Measurements from ENCODE around the gene LRRC53. TPM values are rescaled to one million over a fixed set of nuclear protein-coding genes. Genes with fewer than 3 reads are reported as not detected.
A peak's percentile ranks its signal among the peaks of the same experiment; 100 is the strongest.

Gene LRRC53
- total RNA-seq, 1 experiment from 2014 or later, result not detected

GRCh38 chr1:74471470-74471869, 40.9 kb downstream of the LRRC53 start (continued):
- no peak for TF ChIP-seq ZNF219 (CRISPR knock-in tag; IDR thresholded peaks at IDR 0.05; ENCODE audit: borderline replicate concordance)
- TF ChIP-seq, protein P1, sequence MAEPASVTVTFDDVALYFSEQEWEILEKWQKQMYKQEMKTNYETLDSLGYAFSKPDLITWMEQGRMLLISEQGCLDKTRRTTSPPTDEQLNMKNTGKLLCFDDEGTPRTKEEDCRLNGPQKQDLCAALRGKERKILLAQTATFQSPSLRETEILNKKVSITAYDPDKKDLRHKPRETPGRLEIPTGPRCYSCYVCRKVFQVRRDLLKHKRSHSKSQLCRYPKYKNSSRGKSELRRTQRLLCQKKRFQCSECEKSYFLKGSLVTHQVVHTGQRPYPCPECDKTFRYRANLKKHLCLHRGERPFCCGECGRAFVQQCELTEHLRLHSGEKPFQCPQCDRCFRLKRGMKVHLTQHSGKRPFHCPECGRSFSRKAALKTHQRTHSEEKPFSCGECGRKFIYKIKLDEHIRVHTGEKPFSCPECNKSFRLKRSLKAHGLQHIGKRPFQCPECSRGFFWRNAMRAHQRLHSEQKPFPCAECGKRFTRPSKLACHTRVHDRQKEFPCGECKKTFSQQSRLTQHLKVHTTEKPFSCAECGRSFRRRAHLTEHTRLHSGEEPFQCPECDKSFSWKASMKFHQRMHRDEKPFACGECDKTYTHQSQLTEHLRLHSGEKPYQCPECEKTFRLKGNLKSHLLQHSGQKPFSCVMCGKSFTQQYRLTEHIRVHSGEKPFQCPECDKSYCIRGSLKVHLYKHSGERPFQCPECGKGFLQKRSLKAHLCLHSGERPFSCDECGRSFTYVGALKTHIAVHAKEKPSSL (CRISPR knock-in tag; conservative IDR thresholded peaks at IDR 0.05), result no peak

DNA sequence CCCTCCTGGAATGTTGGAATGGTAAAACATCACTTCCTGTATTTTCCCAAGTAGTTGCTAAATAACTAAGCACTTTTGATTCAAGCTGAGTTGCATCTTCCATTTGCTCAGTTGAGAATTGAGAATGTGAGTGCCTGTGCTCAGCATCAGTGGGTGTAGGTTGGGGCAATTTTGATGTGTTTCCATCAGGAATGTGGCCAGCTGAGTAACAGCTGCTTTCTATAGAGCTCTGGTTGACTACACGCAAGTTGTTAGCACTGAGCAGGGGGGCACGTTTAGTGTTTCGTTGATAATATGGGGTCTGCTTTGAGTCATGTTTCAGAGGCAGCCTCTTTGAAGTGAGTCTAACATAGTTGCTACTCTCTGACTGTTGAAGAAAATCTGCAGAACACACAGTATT, 41.5 kb downstream of the LRRC53 start:
- TF ChIP-seq ZNF317 (CRISPR knock-in tag; IDR thresholded peaks at IDR 0.05; ENCODE audit: borderline replicate concordance, low read depth), result no peak
- no peak for TF ChIP-seq ZNF396 (CRISPR knock-in tag; IDR thresholded peaks at IDR 0.05; ENCODE audit: borderline replicate concordance)
- TF ChIP-seq ZNF232 (CRISPR knock-in tag; IDR thresholded peaks at IDR 0.05), result no peak
- ChIA-PET CTCF (interaction anchor here (1.0 to 1.8 kb wide), 3 partner anchors 17 to 219 kb away, joined by 3 to 5 read pairs (median 3); no protein-coding TSS in a partner anchor), POLR2A (no interaction called here)
- Mint-ChIP-seq H3K9me3 (peaks cover 4% of the 10 kb centered on the region), H3K36me3 (peaks cover 1% of the 10 kb centered on the region; the same call in 1 of the 2 replicates), H3K27me3 (ENCODE audit: low read depth) (no peaks in the 10 kb centered on the region), H3K4me1 (peaks cover 34% of the 10 kb centered on the region), H3K27ac (no peak overlapping the region), H3K4me3 (no peak overlapping the region)
- DNase-seq (ENCODE audit: low spot score) (no peak), ATAC-seq (peak; percentile 49)

DNA sequence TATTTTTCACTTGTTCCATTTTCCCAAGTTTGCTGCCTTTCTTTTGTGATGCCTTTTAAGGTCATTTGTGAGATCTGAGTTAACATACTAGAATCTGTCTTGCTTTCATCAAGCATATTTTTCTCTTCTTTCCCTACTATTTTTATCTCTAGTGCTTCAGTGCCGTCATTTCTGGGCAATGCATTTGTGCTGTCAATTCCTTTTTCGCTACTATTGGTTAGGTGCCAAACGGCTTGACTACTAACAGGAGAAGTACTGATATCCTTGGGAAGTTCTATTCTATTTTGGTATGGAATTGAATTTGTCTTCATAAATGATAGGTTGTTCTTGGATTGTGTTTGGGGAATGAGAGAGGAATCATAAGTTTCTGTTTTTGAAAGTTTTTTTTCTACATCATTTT, 42.2 kb downstream of the LRRC53 start:
- ChIA-PET CTCF (interaction anchor here (1.5 to 1.8 kb wide), 2 partner anchors 18 to 34 kb away, joined by 3 to 5 read pairs; no protein-coding TSS in a partner anchor), POLR2A (no interaction called here)
- Mint-ChIP-seq H3K9me3 (peaks cover 9% of the 10 kb centered on the region), H3K4me1 (peaks cover 34% of the 10 kb centered on the region), H3K27ac (no peak overlapping the region), H3K4me3 (no peak overlapping the region), H3K36me3 (peaks cover 7% of the 10 kb centered on the region; the same call in 1 of the 2 replicates), H3K27me3 (ENCODE audit: low read depth) (no peaks in the 10 kb centered on the region)
- no peak for DNase-seq (ENCODE audit: low spot score)
- no peak for ATAC-seq
- TF ChIP-seq MLX (CRISPR knock-in tag; IDR thresholded peaks at IDR 0.05), result no peak
- TF ChIP-seq, protein P2, sequence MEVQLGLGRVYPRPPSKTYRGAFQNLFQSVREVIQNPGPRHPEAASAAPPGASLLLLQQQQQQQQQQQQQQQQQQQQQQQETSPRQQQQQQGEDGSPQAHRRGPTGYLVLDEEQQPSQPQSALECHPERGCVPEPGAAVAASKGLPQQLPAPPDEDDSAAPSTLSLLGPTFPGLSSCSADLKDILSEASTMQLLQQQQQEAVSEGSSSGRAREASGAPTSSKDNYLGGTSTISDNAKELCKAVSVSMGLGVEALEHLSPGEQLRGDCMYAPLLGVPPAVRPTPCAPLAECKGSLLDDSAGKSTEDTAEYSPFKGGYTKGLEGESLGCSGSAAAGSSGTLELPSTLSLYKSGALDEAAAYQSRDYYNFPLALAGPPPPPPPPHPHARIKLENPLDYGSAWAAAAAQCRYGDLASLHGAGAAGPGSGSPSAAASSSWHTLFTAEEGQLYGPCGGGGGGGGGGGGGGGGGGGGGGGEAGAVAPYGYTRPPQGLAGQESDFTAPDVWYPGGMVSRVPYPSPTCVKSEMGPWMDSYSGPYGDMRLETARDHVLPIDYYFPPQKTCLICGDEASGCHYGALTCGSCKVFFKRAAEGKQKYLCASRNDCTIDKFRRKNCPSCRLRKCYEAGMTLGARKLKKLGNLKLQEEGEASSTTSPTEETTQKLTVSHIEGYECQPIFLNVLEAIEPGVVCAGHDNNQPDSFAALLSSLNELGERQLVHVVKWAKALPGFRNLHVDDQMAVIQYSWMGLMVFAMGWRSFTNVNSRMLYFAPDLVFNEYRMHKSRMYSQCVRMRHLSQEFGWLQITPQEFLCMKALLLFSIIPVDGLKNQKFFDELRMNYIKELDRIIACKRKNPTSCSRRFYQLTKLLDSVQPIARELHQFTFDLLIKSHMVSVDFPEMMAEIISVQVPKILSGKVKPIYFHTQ (CRISPR knock-in tag; IDR thresholded peaks at IDR 0.05), result no peak
- TF ChIP-seq CREB1 (CRISPR knock-in tag; IDR thresholded peaks at IDR 0.05), result no peak
- TF ChIP-seq GABPB1 (CRISPR knock-in tag; IDR thresholded peaks at IDR 0.05), result no peak
- TF ChIP-seq, protein P3, sequence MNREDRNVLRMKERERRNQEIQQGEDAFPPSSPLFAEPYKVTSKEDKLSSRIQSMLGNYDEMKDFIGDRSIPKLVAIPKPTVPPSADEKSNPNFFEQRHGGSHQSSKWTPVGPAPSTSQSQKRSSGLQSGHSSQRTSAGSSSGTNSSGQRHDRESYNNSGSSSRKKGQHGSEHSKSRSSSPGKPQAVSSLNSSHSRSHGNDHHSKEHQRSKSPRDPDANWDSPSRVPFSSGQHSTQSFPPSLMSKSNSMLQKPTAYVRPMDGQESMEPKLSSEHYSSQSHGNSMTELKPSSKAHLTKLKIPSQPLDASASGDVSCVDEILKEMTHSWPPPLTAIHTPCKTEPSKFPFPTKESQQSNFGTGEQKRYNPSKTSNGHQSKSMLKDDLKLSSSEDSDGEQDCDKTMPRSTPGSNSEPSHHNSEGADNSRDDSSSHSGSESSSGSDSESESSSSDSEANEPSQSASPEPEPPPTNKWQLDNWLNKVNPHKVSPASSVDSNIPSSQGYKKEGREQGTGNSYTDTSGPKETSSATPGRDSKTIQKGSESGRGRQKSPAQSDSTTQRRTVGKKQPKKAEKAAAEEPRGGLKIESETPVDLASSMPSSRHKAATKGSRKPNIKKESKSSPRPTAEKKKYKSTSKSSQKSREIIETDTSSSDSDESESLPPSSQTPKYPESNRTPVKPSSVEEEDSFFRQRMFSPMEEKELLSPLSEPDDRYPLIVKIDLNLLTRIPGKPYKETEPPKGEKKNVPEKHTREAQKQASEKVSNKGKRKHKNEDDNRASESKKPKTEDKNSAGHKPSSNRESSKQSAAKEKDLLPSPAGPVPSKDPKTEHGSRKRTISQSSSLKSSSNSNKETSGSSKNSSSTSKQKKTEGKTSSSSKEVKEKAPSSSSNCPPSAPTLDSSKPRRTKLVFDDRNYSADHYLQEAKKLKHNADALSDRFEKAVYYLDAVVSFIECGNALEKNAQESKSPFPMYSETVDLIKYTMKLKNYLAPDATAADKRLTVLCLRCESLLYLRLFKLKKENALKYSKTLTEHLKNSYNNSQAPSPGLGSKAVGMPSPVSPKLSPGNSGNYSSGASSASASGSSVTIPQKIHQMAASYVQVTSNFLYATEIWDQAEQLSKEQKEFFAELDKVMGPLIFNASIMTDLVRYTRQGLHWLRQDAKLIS (CRISPR knock-in tag; IDR thresholded peaks at IDR 0.05; ENCODE audit: borderline replicate concordance), result no peak
- TF ChIP-seq, protein P4, sequence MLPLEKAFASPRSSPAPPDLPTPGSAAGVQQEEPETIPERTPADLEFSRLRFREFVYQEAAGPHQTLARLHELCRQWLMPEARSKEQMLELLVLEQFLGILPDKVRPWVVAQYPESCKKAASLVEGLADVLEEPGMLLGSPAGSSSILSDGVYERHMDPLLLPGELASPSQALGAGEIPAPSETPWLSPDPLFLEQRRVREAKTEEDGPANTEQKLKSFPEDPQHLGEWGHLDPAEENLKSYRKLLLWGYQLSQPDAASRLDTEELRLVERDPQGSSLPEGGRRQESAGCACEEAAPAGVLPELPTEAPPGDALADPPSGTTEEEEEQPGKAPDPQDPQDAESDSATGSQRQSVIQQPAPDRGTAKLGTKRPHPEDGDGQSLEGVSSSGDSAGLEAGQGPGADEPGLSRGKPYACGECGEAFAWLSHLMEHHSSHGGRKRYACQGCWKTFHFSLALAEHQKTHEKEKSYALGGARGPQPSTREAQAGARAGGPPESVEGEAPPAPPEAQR (CRISPR knock-in tag; IDR thresholded peaks at IDR 0.05), result no peak
- TF ChIP-seq ZMAT4 (CRISPR knock-in tag; IDR thresholded peaks at IDR 0.05), result no peak
- TF ChIP-seq TP53 (CRISPR knock-in tag; IDR thresholded peaks at IDR 0.05), result no peak
- TF ChIP-seq IRF2 (CRISPR knock-in tag; IDR thresholded peaks at IDR 0.05; ENCODE audit: borderline replicate concordance, low read depth), result no peak
- no peak for TF ChIP-seq RORB (CRISPR knock-in tag; IDR thresholded peaks at IDR 0.05)
- TF ChIP-seq NR1H2 (CRISPR knock-in tag; IDR thresholded peaks at IDR 0.05), result no peak
- TF ChIP-seq, protein P5, sequence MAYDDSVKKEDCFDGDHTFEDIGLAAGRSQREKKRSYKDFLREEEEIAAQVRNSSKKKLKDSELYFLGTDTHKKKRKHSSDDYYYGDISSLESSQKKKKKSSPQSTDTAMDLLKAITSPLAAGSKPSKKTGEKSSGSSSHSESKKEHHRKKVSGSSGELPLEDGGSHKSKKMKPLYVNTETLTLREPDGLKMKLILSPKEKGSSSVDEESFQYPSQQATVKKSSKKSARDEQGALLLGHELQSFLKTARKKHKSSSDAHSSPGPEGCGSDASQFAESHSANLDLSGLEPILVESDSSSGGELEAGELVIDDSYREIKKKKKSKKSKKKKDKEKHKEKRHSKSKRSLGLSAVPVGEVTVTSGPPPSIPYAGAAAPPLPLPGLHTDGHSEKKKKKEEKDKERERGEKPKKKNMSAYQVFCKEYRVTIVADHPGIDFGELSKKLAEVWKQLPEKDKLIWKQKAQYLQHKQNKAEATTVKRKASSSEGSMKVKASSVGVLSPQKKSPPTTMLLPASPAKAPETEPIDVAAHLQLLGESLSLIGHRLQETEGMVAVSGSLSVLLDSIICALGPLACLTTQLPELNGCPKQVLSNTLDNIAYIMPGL (CRISPR knock-in tag; IDR thresholded peaks at IDR 0.05), result no peak
- TF ChIP-seq EMX1 (CRISPR knock-in tag; IDR thresholded peaks at IDR 0.05), result no peak
- no peak for TF ChIP-seq ZNF423 (CRISPR knock-in tag; IDR thresholded peaks at IDR 0.05)
- no peak for TF ChIP-seq FOXJ3 (CRISPR knock-in tag; IDR thresholded peaks at IDR 0.05; ENCODE audit: borderline replicate concordance)

All from WTC11 (cell line).